BE2C (cell line): ENCODE data around the gene MMP25.
"Not testable (repeated sequence)": the region's sequence is repeated elsewhere in the genome, so short reads cannot be mapped to it uniquely, and the experiment has no call there.

Source experiments
- DNase-seq: peaks from one replicate; pipeline ENCODE4 v3.0.0-alpha.2; 2020
- H3K27me3 ChIP-seq: fragments of 250-450 bp; sonication (Bioruptor Pico); 2 replicates; pipeline ENCODE4 v1.5.1; 2020; ENCODE audit warnings: mild to moderate bottlenecking
- H3K36me3 ChIP-seq: fragments of 250-450 bp; sonication (Bioruptor Pico); 2 replicates; pipeline ENCODE4 v1.5.1; 2020; ENCODE audit warnings: mild to moderate bottlenecking
- H3K4me1 ChIP-seq: fragments of 250-450 bp; sonication (Bioruptor Pico); 2 replicates; pipeline ENCODE4 v1.5.1; 2020
- H3K4me3 ChIP-seq: 2 replicates; pipeline ENCODE4 v1.5.1; 2011; ENCODE audit warnings: low read depth, low read length
- H3K9me3 ChIP-seq: fragments of 250-450 bp; sonication (Bioruptor Pico); 2 replicates; pipeline ENCODE4 v1.5.1; 2020
- CTCF ChIP-seq: IDR thresholded peaks from 2 replicates; pipeline ENCODE4 v1.5.1; 2012; ENCODE audit warnings: mild to moderate bottlenecking, low read depth, low read length

The MMP25 gene

GRCh38 chr16:3049921-3050481, 3.6 kb downstream of the MMP25 start:
- no peak for TF ChIP-seq CTCF
- Histone ChIP-seq H3K4me3 (no peak overlapping the region), H3K36me3 (no peaks in the 10 kb centered on the region), H3K9me3 (0 out of 2 replicates have a peak, but pooled peaks cover 3% of the 10 kb centered on the region), H3K27me3 (peaks cover 65% of the 10 kb centered on the region), H3K4me1 (no peaks in the 10 kb centered on the region)
- no peak for DNase-seq

GRCh38 chr16:3050487-3050886, 4.1 kb downstream of the MMP25 start:
- Histone ChIP-seq H3K36me3 (no peaks in the 10 kb centered on the region), H3K4me3 (no peak overlapping the region), H3K4me1 (no peaks in the 10 kb centered on the region), H3K9me3 (no peaks in the 10 kb centered on the region), H3K27me3 (peaks cover 60% of the 10 kb centered on the region)
- TF ChIP-seq CTCF, result no peak
- no peak for DNase-seq

GRCh38 chr16:3051009-3051408, 4.6 kb downstream of the MMP25 start:
- Histone ChIP-seq H3K4me3 (no peak overlapping the region), H3K36me3 (no peaks in the 10 kb centered on the region), H3K9me3 (no peaks in the 10 kb centered on the region), H3K4me1 (no peaks in the 10 kb centered on the region), H3K27me3 (peaks cover 55% of the 10 kb centered on the region)
- DNase-seq, result no peak
- TF ChIP-seq CTCF, result no peak

GRCh38 chr16:3051494-3051893, 5.1 kb downstream of the MMP25 start:
- TF ChIP-seq CTCF, result no peak
- H3K9me3 ChIP-seq, result no peaks in the 10 kb centered on the region
- H3K4me1 ChIP-seq, result no peaks in the 10 kb centered on the region
- H3K4me3 ChIP-seq, result no peak overlapping the region
- peaks cover 50% of the 10 kb centered on the region for H3K27me3 ChIP-seq
- H3K36me3 ChIP-seq, result no peaks in the 10 kb centered on the region
- DNase-seq, result no peak

- H3K4me1 ChIP-seq, H3K36me3 ChIP-seq, H3K4me3 ChIP-seq, DNase-seq, H3K9me3 ChIP-seq: not testable (repeated sequence)
- H3K27me3 ChIP-seq, result peaks cover 38% of the 10 kb centered on the region
These were observed 6.4 kb downstream of the MMP25 start for GRCh38 chr16:3052571-3053329.

GRCh38 chr16:3053330-3053710, 7.0 kb downstream of the MMP25 start:
- H3K9me3 ChIP-seq, DNase-seq, H3K4me3 ChIP-seq, H3K36me3 ChIP-seq, H3K4me1 ChIP-seq: not testable (repeated sequence)
- peaks cover 35% of the 10 kb centered on the region for H3K27me3 ChIP-seq

GRCh38 chr16:3054965-3055733, 8.8 kb downstream of the MMP25 start:
- no peaks in the 10 kb centered on the region for H3K4me1 ChIP-seq
- no peak for TF ChIP-seq CTCF
- no peak for DNase-seq
- H3K9me3 ChIP-seq, result no peaks in the 10 kb centered on the region
- H3K27me3 ChIP-seq, result peaks cover 18% of the 10 kb centered on the region
- no peaks in the 10 kb centered on the region for H3K36me3 ChIP-seq
- H3K4me3 ChIP-seq, result no peak overlapping the region

GRCh38 chr16:3055734-3056115, 9.4 kb downstream of the MMP25 start:
- H3K9me3 ChIP-seq, H3K36me3 ChIP-seq, H3K4me1 ChIP-seq, DNase-seq, H3K4me3 ChIP-seq: not testable (repeated sequence)
- peaks cover 12% of the 10 kb centered on the region for H3K27me3 ChIP-seq
